ENCODE results near the gene SLC6A9.

The SLC6A9 gene

GRCh38 chr1:44029260-44029910 is 1.9 kb downstream of the SLC6A9 start:
- DNase-seq (ENCODE audit: low read depth) = peak; percentile 9

- no peak for DNase-seq (ENCODE audit: low read depth)
Observed at GRCh38 chr1:44027320-44027719, 3.9 kb downstream of the SLC6A9 start.

- DNase-seq (ENCODE audit: low read depth) = no peak
Observed at GRCh38 chr1:44025816-44026215, 5.4 kb downstream of the SLC6A9 start.

GRCh38 chr1:44024903-44025525 is 6.2 kb downstream of the SLC6A9 start:
- no peak for DNase-seq (ENCODE audit: low read depth)

GRCh38 chr1:44024031-44024902 is 7.0 kb downstream of the SLC6A9 start:
- DNase-seq (ENCODE audit: low read depth) = no peak

GRCh38 chr1:44021581-44022321 is 9.5 kb downstream of the SLC6A9 start:
- DNase-seq (ENCODE audit: low read depth) = no peak

- DNase-seq (ENCODE audit: low read depth) = no peak
Observed at GRCh38 chr1:44021156-44021555, 10.1 kb downstream of the SLC6A9 start.

- no peak for DNase-seq (ENCODE audit: low read depth)
Observed at GRCh38 chr1:44020464-44020863, 10.8 kb downstream of the SLC6A9 start.

GRCh38 chr1:44019466-44019948 is 11.8 kb downstream of the SLC6A9 start:
- no peak for DNase-seq (ENCODE audit: low read depth)

GRCh38 chr1:44016890-44017400 is 14.3 kb downstream of the SLC6A9 start:
- no peak for DNase-seq (ENCODE audit: low read depth)

GRCh38 chr1:44016041-44016889 is 15.0 kb downstream of the SLC6A9 start:
- no peak for DNase-seq (ENCODE audit: low read depth)

- DNase-seq (ENCODE audit: low read depth) = no peak
Observed at GRCh38 chr1:44015206-44015605, 16.1 kb downstream of the SLC6A9 start.

- no peak for DNase-seq (ENCODE audit: low read depth)
Observed at GRCh38 chr1:44014365-44015104, 16.7 kb downstream of the SLC6A9 start.

- DNase-seq (ENCODE audit: low read depth) = no peak
Observed at GRCh38 chr1:44013949-44014348, 17.3 kb downstream of the SLC6A9 start.

- no peak for DNase-seq (ENCODE audit: low read depth)
Observed at GRCh38 chr1:44012941-44013609, 18.2 kb downstream of the SLC6A9 start.

GRCh38 chr1:44012404-44012803 is 18.9 kb downstream of the SLC6A9 start:
- DNase-seq (ENCODE audit: low read depth) = no peak

GRCh38 chr1:44010935-44011471 is 20.3 kb downstream of the SLC6A9 start:
- no peak for DNase-seq (ENCODE audit: low read depth)

- DNase-seq (ENCODE audit: low read depth) = no peak
Observed at GRCh38 chr1:44008259-44008658, 23.0 kb downstream of the SLC6A9 start.

- DNase-seq (ENCODE audit: low read depth) = no peak
Observed at GRCh38 chr1:44002606-44003157, 28.6 kb downstream of the SLC6A9 start.
